Measurements from ENCODE around the gene SCLT1. TPM values are rescaled to one million over a fixed set of nuclear protein-coding genes. Genes with fewer than 3 reads are reported as not detected.

Gene SCLT1
- total and polyA plus RNA-seq, 2 of the 13 experiments (the other 11 are each of a cell fraction or from before 2014, with no cell fraction given): 1.5 to 8.7 TPM

DNA sequence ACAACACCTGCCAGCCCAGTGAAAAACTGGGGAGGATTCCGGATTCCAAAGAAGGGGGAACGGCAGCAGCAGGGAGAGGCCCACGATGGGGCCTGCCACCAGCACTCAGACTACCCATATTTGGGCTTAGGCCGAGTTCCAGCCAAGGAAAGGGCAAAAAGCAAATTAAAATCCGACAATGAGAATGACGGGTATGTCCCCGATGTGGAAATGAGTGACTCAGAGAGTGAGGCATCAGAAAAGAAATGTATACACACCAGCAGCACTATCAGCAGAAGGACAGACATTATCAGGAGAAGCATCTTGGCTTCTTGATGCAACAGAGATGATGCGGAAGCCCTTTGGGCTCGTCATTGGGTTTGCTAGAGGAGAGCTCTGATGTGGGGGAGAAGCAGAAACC, 221.4 kb downstream of the SCLT1 start:
- H3K9ac ChIP-seq (ENCODE audit: insufficient read depth, low read depth, low read length): no peak overlapping the region
- H3K4me2 ChIP-seq (ENCODE audit: low read depth, low read length): no peak overlapping the region
- H3K4me1 ChIP-seq (ENCODE audit: insufficient read depth, low read length): peaks cover 18% of the 10 kb centered on the region
- intact Hi-C loops (cut with micrococcal nuclease; ENCODE audit: unreplicated experiment) (no loop called here), in situ Hi-C loops (cut with HindIII; ENCODE audit: extremely low pct_ligation_motif_present, low pct_unique_long_range_greater_than_20kb) (no loop called here)
- peaks cover 5 to 41% of the 10 kb centered on the region in 2 experiments; a peak in 4 of 5 replicates for H3K36me3 ChIP-seq (replicated peaks in 1 of 2; ENCODE audit: control insufficient read depth in 1 of 2, insufficient read depth in 2 of 2, low read length in 2 of 2)
- no peak overlapping the region for H3K4me3 ChIP-seq (replicated peaks in 1 of 3; ENCODE audit: insufficient read depth in 1 of 3, low read depth in 2 of 3, low read length in 3 of 3)
- FAIRE-seq (no peak), DNase-seq (ENCODE audit: low spot score) (no peak), ATAC-seq (no peak)
- H3K27me3 ChIP-seq (ENCODE audit: control insufficient read depth in 1 of 2, insufficient read depth in 2 of 2, low read length in 2 of 2): no peaks in the 10 kb centered on the region
- no peaks in the 10 kb centered on the region for H3K79me2 ChIP-seq (ENCODE audit: insufficient read depth, low read length)
- H4K20me1 ChIP-seq (ENCODE audit: insufficient read depth, low read length): no peaks in the 10 kb centered on the region
- H3K9me3 ChIP-seq (ENCODE audit: low read length): no peaks in the 10 kb centered on the region
- POLR2A ChIA-PET: no interaction called here
- H3K27ac ChIP-seq (ENCODE audit: extremely low read length, insufficient read depth, low read length): no peak overlapping the region
- no peak overlapping the region for H2AFZ ChIP-seq (ENCODE audit: low read length)
- WGBS (ENCODE audit: low lambda C conversion rate): 97% methylated on average over 9 of the region's 9 CpGs
- no TSS peak for BruUV-seq (replicated peaks)
- CTCF ChIA-PET (ENCODE audit: low intra/inter-chr PET ratio, low total read pairs): no interaction called here
- TF ChIP-seq, protein P1, sequence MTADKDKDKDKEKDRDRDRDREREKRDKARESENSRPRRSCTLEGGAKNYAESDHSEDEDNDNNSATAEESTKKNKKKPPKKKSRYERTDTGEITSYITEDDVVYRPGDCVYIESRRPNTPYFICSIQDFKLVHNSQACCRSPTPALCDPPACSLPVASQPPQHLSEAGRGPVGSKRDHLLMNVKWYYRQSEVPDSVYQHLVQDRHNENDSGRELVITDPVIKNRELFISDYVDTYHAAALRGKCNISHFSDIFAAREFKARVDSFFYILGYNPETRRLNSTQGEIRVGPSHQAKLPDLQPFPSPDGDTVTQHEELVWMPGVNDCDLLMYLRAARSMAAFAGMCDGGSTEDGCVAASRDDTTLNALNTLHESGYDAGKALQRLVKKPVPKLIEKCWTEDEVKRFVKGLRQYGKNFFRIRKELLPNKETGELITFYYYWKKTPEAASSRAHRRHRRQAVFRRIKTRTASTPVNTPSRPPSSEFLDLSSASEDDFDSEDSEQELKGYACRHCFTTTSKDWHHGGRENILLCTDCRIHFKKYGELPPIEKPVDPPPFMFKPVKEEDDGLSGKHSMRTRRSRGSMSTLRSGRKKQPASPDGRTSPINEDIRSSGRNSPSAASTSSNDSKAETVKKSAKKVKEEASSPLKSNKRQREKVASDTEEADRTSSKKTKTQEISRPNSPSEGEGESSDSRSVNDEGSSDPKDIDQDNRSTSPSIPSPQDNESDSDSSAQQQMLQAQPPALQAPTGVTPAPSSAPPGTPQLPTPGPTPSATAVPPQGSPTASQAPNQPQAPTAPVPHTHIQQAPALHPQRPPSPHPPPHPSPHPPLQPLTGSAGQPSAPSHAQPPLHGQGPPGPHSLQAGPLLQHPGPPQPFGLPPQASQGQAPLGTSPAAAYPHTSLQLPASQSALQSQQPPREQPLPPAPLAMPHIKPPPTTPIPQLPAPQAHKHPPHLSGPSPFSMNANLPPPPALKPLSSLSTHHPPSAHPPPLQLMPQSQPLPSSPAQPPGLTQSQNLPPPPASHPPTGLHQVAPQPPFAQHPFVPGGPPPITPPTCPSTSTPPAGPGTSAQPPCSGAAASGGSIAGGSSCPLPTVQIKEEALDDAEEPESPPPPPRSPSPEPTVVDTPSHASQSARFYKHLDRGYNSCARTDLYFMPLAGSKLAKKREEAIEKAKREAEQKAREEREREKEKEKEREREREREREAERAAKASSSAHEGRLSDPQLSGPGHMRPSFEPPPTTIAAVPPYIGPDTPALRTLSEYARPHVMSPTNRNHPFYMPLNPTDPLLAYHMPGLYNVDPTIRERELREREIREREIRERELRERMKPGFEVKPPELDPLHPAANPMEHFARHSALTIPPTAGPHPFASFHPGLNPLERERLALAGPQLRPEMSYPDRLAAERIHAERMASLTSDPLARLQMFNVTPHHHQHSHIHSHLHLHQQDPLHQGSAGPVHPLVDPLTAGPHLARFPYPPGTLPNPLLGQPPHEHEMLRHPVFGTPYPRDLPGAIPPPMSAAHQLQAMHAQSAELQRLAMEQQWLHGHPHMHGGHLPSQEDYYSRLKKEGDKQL (CRISPR knock-in tag; IDR thresholded peaks at IDR 0.05; ENCODE audit: low read depth): no peak
- TF ChIP-seq SNRNP70 (IDR thresholded peaks at IDR 0.05; ENCODE audit: low read depth, low read length): no peak
- TF ChIP-seq, protein P2, sequence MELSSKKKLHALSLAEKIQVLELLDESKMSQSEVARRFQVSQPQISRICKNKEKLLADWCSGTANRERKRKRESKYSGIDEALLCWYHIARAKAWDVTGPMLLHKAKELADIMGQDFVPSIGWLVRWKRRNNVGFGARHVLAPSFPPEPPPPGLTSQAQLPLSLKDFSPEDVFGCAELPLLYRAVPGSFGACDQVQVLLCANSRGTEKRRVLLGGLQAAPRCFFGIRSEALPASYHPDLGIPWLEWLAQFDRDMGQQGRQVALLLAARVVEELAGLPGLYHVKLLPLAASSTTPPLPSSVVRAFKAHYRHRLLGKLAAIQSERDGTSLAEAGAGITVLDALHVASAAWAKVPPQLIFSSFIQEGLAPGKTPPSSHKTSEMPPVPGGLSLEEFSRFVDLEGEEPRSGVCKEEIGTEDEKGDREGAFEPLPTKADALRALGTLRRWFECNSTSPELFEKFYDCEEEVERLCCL (CRISPR knock-in tag; IDR thresholded peaks at IDR 0.05; ENCODE audit: borderline replicate concordance): no peak
- TF ChIP-seq ZNF121 (CRISPR knock-in tag; IDR thresholded peaks at IDR 0.05): no peak
- no peak for TF ChIP-seq ATRX (CRISPR knock-in tag; IDR thresholded peaks at IDR 0.05; ENCODE audit: borderline replicate concordance)
- TF ChIP-seq ZNF766 (CRISPR knock-in tag; IDR thresholded peaks at IDR 0.05; ENCODE audit: borderline replicate concordance): no peak
- TF ChIP-seq ZNF570 (CRISPR knock-in tag; IDR thresholded peaks at IDR 0.05; ENCODE audit: borderline replicate concordance): no peak
- TF ChIP-seq ZNF589 (CRISPR knock-in tag; conservative IDR thresholded peaks at IDR 0.05): no peak
- no peak for TF ChIP-seq IRX3 (CRISPR knock-in tag; IDR thresholded peaks at IDR 0.05; ENCODE audit: borderline replicate concordance, low read depth)
- TF ChIP-seq MIER3 (CRISPR knock-in tag; IDR thresholded peaks at IDR 0.05; ENCODE audit: borderline replicate concordance): no peak
- no peak for TF ChIP-seq ISX (CRISPR knock-in tag; conservative IDR thresholded peaks at IDR 0.05)
- no peak for TF ChIP-seq ZNF792 (CRISPR knock-in tag; IDR thresholded peaks at IDR 0.05)
- TF ChIP-seq MEIS2 (CRISPR knock-in tag; IDR thresholded peaks at IDR 0.05): no peak
- no peak for TF ChIP-seq ZBTB7A (CRISPR knock-in tag; IDR thresholded peaks at IDR 0.05)
- TF ChIP-seq, protein P3, sequence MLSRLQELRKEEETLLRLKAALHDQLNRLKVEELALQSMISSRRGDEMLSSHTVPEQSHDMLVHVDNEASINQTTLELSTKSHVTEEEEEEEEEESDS (CRISPR knock-in tag; IDR thresholded peaks at IDR 0.05; ENCODE audit: borderline replicate concordance): no peak

Measured in HepG2 (cell line).